Measurements from ENCODE around the gene CBX3.
A peak's percentile ranks its signal among the peaks of the same experiment; 100 is the strongest.

CBX3 gene

GRCh38 chr7:26153823-26154783 is 47.4 kb upstream of the CBX3 start:
- H3K79me2 ChIP-seq (ENCODE audit: low read length) = peaks cover 70% of the 10 kb centered on the region
- 0 out of 2 replicates have a peak, but pooled peaks cover 5% of the 10 kb centered on the region for H4K20me1 ChIP-seq (ENCODE audit: insufficient read depth, low read length)
- peak overlapping the region; percentile 70 for H3K9ac ChIP-seq (ENCODE audit: low read length)
- H3K9me3 ChIP-seq (ENCODE audit: insufficient read depth, low read length) = no peaks in the 10 kb centered on the region
- H3K4me1 ChIP-seq (ENCODE audit: low read length) = peaks cover 58% of the 10 kb centered on the region
- TF ChIP-seq EZH2phosphoT487 (IDR thresholded peaks at IDR 0.05; ENCODE audit: low read depth) = no peak
- TF ChIP-seq CTCF (IDR thresholded peaks at IDR 0.05; ENCODE audit: low read depth, low read length) = no peak
- H3K27ac ChIP-seq (ENCODE audit: low read length) = peak overlapping the region; percentile 99
- no peaks in the 10 kb centered on the region for H3K27me3 ChIP-seq (ENCODE audit: low read depth, low read length)
- H3K4me3 ChIP-seq (ENCODE audit: low read length) = peak overlapping the region; percentile 81
- H3K36me3 ChIP-seq (replicated peaks; ENCODE audit: low read depth, low read length) = peaks cover 3% of the 10 kb centered on the region
- no peak overlapping the region for H2AFZ ChIP-seq (ENCODE audit: low read depth, low read length)
- H3K4me2 ChIP-seq (ENCODE audit: low read length) = peak overlapping the region; percentile 93

- no peaks in the 10 kb centered on the region for H3K9me3 ChIP-seq (ENCODE audit: insufficient read depth, low read length)
- H3K4me3 ChIP-seq (ENCODE audit: low read length) = peak overlapping the region; percentile 68
- no peaks in the 10 kb centered on the region for H3K27me3 ChIP-seq (ENCODE audit: low read depth, low read length)
- H3K27ac ChIP-seq (ENCODE audit: low read length) = peak overlapping the region; percentile 99
- no peak overlapping the region for H2AFZ ChIP-seq (ENCODE audit: low read depth, low read length)
- H3K79me2 ChIP-seq (ENCODE audit: low read length) = peaks cover 87% of the 10 kb centered on the region
- H3K9ac ChIP-seq (ENCODE audit: low read length) = peak overlapping the region; percentile 54; the same call in 1 of the 2 replicates
- no peak for TF ChIP-seq CTCF (IDR thresholded peaks at IDR 0.05; ENCODE audit: low read depth, low read length)
- TF ChIP-seq EZH2phosphoT487 (IDR thresholded peaks at IDR 0.05; ENCODE audit: low read depth) = no peak
- peaks cover 63% of the 10 kb centered on the region for H3K4me1 ChIP-seq (ENCODE audit: low read length)
- H3K4me2 ChIP-seq (ENCODE audit: low read length) = peak overlapping the region; percentile 93
- H4K20me1 ChIP-seq (ENCODE audit: insufficient read depth, low read length) = peaks cover 9% of the 10 kb centered on the region; the same call in 1 of the 2 replicates
- H3K36me3 ChIP-seq (replicated peaks; ENCODE audit: low read depth, low read length) = peaks cover 8% of the 10 kb centered on the region
Measured at GRCh38 chr7:26155531-26156375, 45.8 kb upstream of the CBX3 start.

GRCh38 chr7:26156451-26157420 is 44.8 kb upstream of the CBX3 start:
- Histone ChIP-seq H4K20me1 (ENCODE audit: insufficient read depth, low read length) (peaks cover 11% of the 10 kb centered on the region; the same call in 1 of the 2 replicates), H3K27me3 (ENCODE audit: low read depth, low read length) (no peaks in the 10 kb centered on the region), H3K36me3 (replicated peaks; ENCODE audit: low read depth, low read length) (peaks cover 11% of the 10 kb centered on the region), H3K9ac (ENCODE audit: low read length) (peak overlapping the region; percentile 77; the same call in 1 of the 2 replicates), H3K4me1 (ENCODE audit: low read length) (peaks cover 57% of the 10 kb centered on the region), H3K9me3 (ENCODE audit: insufficient read depth, low read length) (no peaks in the 10 kb centered on the region), H3K79me2 (ENCODE audit: low read length) (peaks cover 97% of the 10 kb centered on the region), H3K4me3 (ENCODE audit: low read length) (peak overlapping the region; percentile 68), H3K4me2 (ENCODE audit: low read length) (peak overlapping the region; percentile 93), H2AFZ (ENCODE audit: low read depth, low read length) (no peak overlapping the region), H3K27ac (ENCODE audit: low read length) (peak overlapping the region; percentile 99)
- TF ChIP-seq EZH2phosphoT487 (IDR thresholded peaks at IDR 0.05; ENCODE audit: low read depth) = no peak
- TF ChIP-seq CTCF (IDR thresholded peaks at IDR 0.05; ENCODE audit: low read depth, low read length) = no peak
